Transverse colon (tissue), 4 donors: ENCODE measurements around the gene TST.

Source experiments
- EP300 ChIP-seq: sonication (generic); formaldehyde crosslinking; IDR thresholded peaks from one replicate; pipeline ENCODE4 v1.6.1; 2017; ENCODE audit warnings: antibody characterized with exemption, low read depth
- POLR2AphosphoS5 ChIP-seq, 3 donors: sonication (generic); formaldehyde crosslinking; IDR thresholded peaks; one replicate each; pipeline ENCODE4 v1.6.1; 2016; ENCODE audit warnings: antibody characterized with exemption in 3 of 3
- TF ChIP-seq, protein P1 (sequence below), 5 experiments: fragments of 200-600 bp in 3 of 5; fragments of 450-650 bp in 2 of 5; sonication (generic) in 3 of 5; IDR thresholded peaks; 1 replicate in 2 of 5; 2 replicates in 3 of 5; pipeline ENCODE4 v1.5.1; 2016 to 2017; ENCODE audit warnings: antibody characterized with exemption in 5 of 5, inconsistent platforms in 3 of 5, mild to moderate bottlenecking in 2 of 5, moderate library complexity in 1 of 5

DNA sequence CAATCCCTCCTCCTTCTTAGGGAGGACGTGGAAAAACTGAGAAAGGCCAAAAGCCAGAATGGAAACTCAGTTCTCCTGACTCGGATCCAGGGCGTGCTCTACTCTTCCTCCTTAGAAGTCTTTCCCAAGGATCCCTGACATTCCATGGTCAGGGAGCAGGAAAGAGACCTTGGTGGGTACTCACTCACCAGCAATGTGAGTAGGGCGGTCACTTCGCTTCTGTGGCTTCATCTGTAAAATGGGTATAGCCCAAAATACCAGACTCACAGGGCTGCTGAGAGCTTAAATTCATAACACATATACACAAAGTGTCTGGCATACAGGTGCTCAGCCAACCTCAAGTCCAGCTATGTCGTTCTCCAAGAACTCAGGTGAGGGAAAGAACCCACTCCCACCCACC, 31.7 kb upstream of the TST start:
- TF ChIP-seq EP300 (no peak), POLR2AphosphoS5 (IDR thresholded peaks at IDR 0.05) (no peak)
- TF ChIP-seq, protein P1, sequence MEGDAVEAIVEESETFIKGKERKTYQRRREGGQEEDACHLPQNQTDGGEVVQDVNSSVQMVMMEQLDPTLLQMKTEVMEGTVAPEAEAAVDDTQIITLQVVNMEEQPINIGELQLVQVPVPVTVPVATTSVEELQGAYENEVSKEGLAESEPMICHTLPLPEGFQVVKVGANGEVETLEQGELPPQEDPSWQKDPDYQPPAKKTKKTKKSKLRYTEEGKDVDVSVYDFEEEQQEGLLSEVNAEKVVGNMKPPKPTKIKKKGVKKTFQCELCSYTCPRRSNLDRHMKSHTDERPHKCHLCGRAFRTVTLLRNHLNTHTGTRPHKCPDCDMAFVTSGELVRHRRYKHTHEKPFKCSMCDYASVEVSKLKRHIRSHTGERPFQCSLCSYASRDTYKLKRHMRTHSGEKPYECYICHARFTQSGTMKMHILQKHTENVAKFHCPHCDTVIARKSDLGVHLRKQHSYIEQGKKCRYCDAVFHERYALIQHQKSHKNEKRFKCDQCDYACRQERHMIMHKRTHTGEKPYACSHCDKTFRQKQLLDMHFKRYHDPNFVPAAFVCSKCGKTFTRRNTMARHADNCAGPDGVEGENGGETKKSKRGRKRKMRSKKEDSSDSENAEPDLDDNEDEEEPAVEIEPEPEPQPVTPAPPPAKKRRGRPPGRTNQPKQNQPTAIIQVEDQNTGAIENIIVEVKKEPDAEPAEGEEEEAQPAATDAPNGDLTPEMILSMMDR (IDR thresholded peaks at IDR 0.05), result no peak
